NCI-H774 (cell line): ENCODE measurements around the gene SLAIN1.

Experiments used
- DNase-seq: peaks from one replicate; lab custom pipeline; 2025; lab: John Stamatoyannopoulos, UW

SLAIN1 gene

DNA sequence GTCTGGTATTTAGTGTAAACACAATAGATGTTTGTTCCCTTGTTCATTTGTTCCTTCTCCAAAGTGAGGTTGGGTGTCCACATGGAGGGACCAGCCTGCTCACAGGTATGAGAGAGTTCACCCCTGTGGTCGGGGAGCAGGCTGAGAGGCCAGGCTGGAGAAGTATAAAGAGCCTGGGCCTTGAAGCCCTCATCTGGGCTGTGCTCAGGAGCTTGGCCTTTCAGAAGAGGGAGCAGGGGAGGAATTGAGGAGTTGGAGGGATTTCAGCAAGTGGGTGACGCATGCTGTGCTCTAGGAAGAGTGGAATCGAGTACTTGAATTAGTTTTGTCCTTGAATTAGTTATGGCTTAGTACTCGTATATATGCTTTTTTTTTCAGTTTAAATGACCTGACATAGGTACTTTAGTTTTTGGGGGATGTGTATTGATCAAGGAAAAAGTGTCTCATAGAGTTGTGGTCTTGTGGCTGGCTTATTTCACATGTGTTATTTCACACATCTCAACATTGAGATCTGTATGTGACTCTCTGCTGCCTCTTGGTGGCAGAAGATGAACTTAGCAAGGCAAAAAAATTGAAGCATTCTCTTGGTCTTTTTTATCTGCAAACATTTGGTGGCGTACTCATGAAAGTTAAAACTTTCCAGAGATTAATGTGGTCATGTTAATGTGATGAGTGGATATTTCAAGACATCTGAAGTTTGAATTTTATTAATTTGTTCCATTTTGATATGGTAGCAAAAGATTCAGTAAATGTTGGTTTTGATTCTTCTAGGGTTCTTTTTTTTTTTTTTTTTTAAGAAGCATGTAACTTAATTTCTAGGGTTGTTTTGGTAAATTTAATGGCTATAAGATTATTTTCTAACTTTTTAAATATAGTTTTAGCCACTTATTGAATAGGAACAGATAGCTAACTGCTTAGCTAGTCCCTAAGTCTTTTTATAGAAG is 54.3 kb downstream of the SLAIN1 start:
- no peak for DNase-seq

GRCh38 chr13:77752512-77753069 is 55.1 kb downstream of the SLAIN1 start:
- no peak for DNase-seq

DNA sequence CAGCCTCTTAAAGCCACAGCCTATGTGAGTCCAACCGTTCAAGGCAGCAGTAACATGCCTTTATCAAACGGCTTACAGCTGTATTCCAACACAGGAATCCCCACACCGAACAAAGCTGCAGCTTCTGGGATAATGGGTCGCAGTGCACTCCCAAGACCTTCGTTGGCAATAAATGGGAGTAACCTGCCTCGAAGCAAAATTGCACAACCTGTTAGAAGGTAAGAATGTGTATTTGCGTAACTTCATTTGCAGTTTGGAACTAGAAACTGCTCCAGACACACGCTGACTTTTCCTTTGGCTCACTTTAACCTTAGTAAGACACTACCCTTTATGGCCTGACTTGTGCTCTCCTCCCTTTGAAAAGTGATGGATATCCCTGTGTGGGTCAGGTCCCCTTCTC is 63.4 kb downstream of the SLAIN1 start:
- no peak for DNase-seq

DNA sequence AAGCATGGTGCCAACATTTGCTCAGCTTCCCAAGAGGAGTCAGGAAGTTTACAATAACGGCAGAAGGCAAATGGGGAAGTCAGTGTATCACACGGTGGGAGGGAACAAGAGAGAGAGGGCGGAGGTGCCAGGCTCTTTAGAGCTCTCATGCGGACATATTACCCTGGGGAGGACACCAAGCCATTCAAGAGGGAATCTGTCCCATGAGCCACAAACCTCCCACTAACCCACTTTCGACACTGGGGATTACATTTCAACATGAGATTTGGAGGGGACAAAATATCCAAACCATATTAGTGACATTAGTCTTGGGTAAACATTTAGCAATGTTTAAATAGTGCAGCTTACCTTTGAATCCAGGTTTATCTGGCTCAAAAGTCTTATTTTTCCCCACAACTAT is 69.9 kb downstream of the SLAIN1 start:
- DNase-seq, result peak; percentile 4

DNA sequence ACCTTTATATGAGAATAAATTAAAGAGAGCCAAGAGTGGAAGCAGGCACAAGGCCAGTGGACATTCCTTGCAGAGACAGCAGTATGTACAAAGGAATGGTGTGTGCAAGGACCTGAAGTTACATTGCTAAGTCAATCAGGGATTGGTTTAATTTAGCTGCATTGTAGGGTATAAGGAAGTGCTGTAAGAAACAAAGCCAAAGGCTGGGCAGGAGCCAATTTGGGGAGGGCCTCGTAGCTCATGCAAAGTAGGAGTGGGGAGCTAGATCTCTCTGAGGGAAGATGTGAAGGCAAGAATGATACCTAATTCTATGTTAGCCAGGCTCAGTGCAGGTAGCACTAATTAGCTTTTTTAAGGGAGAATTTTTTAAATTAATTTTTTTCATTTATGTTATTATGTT is 76.7 kb downstream of the SLAIN1 start:
- DNase-seq, result no peak

- no peak for DNase-seq
Observed at GRCh38 chr13:77776704-77777103, 79.2 kb downstream of the SLAIN1 start.

DNA sequence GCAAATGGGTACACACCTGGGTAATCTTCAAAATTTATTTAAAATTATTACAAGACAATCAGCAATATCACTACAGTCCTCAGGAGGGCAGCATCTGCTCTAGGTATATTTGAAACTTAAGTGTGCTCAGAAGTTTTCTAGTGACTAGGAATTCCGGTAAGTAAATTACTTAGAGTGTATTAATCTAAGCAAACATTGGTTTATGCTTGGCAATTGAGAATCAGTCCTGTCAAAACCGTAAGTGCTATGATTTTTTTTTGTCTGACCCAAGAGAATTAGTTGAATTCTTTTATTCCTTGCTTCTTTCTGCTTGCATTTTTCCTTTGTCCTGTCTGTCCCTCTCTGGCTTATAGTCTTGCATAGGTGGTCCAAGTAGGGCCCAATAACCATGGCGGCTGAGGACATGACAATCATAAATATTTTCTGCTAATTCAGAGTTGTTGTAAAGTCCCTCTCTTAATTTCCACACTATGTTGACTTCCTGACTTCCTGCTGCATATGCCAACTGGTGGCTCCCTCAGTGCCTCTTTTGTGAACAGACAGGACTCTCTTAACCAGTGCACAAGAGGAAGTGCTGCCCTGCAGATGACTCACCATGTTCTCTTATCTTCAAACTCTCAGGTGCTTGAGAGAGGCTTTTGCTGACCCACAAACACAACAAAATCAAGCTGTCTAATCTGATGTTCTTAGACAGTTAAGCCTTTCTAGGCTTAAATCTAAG is 82.2 kb downstream of the SLAIN1 start:
- DNase-seq, result peak; percentile 6

GRCh38 chr13:77781808-77782207 is 84.3 kb downstream of the SLAIN1 start:
- DNase-seq, result no peak

DNA sequence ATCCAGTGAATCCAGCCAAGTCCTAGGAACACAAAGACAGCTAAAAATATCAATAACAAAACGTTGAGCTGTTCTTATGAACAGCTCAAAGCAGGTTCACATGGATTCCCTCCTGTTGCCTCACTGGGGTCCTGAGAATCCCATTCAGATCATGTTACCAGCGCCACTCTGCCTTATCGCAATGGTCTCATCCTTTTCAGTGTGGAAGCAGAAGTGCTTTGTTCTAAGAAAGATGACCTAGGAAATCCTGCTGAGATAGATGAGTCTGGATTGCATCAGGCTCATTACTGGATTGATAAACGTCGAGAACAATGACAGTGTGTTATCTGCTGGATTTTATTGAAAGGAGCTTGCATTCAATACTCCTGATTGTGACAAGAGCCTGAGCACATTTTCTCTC is 87.0 kb downstream of the SLAIN1 start:
- no peak for DNase-seq

DNA sequence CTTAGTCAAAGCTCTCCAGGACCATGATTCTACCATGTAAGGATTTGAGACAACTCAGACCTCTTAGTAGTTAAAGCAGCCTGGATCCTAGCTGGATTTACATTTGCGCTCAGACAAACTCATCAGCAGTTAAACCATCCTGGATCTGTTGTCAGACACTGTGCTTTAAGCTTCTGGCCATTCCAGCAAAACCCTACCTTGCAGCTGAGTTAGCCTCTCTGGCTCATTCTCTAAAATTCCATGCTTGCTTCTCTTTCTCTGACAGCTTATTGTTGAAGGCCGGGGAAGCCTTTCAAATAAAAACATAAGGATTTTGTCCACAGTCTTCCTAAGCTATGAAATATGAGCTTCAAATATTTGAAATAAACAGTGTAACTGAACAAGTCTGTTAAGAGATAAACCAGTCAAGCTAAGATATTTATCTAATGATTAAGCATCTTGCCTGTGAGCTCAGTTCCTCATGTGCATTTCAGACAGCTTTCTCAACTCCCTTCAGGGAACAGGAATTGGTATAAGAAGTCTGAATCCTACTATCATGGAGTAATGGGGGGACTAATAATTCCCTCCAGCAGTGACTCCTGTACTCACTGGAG is 89.3 kb downstream of the SLAIN1 start:
- DNase-seq, result no peak

DNA sequence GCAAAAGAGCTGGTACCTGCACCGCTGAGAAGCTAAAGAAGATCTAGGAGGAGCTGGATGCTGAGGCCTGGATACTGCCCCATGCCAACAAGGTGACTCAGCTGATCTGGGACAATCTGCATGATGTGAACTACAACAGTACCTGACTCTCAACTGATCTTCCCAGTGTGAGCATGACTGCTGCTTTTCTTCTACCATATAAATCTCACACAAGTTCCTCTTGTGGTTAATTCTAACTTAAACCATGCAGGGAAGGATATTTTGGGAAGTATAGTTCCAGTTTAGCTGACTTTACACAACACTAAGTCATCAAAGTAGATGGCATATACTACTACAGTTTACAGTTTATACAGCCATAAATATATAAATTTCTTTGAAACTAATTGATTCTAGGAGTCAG is 91.9 kb downstream of the SLAIN1 start:
- no peak for DNase-seq

DNA sequence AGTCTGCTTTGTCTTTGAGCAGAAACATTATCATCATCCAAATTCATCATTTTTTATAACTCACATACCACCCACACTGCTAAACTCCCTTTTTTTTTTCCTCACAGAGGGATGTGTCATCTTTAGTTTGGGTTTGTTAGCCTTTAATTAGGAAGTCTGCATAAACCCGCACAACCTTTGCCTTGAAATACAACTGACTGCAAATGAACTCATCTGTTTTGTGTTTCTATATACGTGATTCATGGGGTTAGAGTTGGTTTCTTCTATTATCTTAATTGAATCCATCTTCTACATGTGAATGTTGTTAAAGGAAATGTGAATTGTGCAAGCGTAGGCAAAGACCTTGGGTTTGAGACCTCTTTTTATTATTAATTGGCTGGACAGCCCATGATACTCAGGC is 102.7 kb downstream of the SLAIN1 start:
- no peak for DNase-seq

GRCh38 chr13:77806518-77806917 is 109.0 kb downstream of the SLAIN1 start:
- no peak for DNase-seq

DNA sequence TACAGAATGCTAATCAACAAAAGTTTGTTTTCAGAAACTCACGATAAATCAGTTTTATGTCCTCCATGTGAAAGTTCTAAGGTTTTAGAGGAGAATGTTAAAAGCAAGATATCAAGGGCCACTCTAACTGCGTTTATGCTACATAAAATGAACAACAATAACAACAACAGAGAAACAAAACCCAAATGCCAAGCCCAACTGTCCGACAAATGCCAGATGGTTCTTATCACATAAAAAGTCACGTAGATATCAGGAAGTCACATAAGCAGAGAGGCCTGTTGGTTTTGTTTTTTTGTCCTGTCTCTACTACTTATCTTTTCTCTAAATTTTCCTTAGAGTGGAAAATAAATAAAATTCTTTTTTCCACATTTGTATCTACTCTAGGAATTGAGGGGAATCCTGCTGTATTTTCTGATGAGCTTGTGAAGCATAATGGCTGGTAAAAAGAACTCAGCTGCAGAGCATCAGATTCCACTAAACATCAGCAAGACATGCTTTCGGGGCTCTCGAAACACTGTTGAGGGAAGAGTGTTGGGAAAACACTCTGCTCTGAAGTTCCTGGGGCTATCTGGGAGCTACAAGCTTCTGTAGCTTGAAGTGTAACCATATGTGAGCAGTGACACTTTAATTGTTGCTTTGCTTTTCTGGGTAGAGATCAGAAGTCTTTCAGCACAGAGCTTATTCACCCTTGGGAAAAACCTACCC is 110.1 kb downstream of the SLAIN1 start:
- no peak for DNase-seq

DNA sequence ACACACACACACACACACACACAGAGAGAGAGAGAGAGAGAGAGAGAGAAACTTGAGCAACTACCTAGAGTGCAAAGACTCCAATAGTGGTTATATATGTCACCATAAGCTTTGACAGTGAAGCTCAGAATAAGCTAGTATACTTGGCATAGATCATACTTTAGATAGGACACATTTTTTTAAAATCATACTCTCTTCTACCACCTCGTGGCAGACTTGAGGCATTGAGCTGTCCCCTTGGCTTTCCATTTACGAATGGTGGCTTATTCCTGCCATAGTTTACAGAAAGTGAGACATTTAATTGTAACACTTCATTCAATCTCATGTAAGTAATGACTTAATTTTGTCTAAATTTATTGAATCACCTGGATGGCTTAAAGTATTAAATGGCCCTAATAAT is 112.9 kb downstream of the SLAIN1 start:
- no peak for DNase-seq

DNA sequence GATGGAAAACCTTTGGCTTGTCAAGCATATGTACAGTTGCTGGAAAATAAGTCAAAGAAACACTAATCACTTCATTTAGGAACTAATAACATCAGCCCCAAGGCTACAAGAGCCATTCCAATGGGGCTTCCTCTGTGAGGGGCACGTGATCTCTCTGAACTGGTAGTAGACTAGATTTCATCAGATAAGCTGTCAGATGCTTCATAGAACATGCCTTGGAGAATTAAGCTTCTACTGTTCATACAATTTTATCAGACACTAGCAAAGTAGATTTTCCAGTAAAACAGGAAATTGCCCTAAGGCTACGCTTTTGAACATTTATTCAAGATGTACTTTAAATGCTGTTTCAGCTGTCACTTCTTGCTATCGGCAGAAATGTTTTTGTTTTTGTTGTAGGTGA is 113.4 kb downstream of the SLAIN1 start:
- no peak for DNase-seq

DNA sequence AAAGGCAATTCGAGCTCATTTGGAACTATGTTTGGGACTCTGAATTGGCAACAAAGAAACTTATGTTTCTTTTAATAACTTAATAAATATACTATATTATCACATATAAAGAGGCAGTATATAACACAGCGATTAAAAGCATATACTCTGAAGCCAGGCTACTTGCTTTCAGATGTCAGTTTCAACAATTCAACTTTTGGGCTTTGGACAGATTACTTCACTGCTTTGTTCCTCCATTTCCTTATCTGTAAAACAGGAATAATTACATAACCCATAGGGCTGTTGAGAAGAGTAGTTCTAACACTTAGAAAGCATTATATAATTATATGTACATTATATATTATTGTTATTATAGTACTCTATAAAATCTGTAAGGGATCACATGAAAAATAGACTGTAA is 113.9 kb downstream of the SLAIN1 start:
- no peak for DNase-seq

GRCh38 chr13:77811981-77812380 is 114.5 kb downstream of the SLAIN1 start:
- no peak for DNase-seq
